HepG2 (cell line): ENCODE measurements around the gene STOM. TPM values are rescaled to one million over a fixed set of nuclear protein-coding genes. Genes with fewer than 3 reads are reported as not detected.

ENCODE experiments used
- ATAC-seq: fragments of 200-7000 bp; cut with Tn5 transposase; 3 replicates; pipeline ENCODE4 v1.9.1; 2020; ENCODE audit warnings: mild to moderate bottlenecking, moderate library complexity
- BruUV-seq: library from RNA; stranded (reverse); fragments of 400-500 nt; replicated peaks from 2 replicates; lab custom pipeline; 2021; lab: Mats Ljungman, UMichigan
- CTCF ChIA-PET: fragments of 300-600 bp; formaldehyde crosslinking; extraction: SDS; loops from one replicate; lab custom pipeline; 2021; ENCODE audit warnings: low total read pairs, inconsistent platforms, low intra/inter-chr PET ratio; lab: Yijun Ruan, JAX
- POLR2A ChIA-PET: fragments of 350-600 bp; sonication (Branson Sonifier 250); formaldehyde crosslinking; loops from one replicate; lab custom pipeline; 2020; ENCODE audit warnings: antibody characterized with exemption, inconsistent platforms; lab: Yijun Ruan, JAX
- DNase-seq: peaks from one replicate; pipeline ENCODE4 v3.0.0-alpha.2; 2015; ENCODE audit warnings: low spot score
- FAIRE-seq: peaks from 3 replicates; lab custom pipeline; 2011; peaks lifted over from hg19 to GRCh38; lab: Jason Lieb, UNC
- H2AFZ ChIP-seq: one replicate; pipeline ENCODE4 v1.6.1; 2011; ENCODE audit warnings: low read length, inconsistent platforms
- H3K27ac ChIP-seq: fragments of 300-600 bp; 3 replicates; pipeline ENCODE4 v1.8.0; 2011; ENCODE audit warnings: mixed run types, mild to moderate bottlenecking, mixed read lengths, low read length, inconsistent platforms; ENCODE audit not compliant: insufficient read depth; ENCODE audit errors: extremely low read length
- H3K27me3 ChIP-seq, 2 experiments: fragments of 200-600 bp in 1 of 2; 2 replicates in 1 of 2; 3 replicates in 1 of 2; pipeline versions ENCODE4 v1.6.0 to v1.8.0; 2011; ENCODE audit warnings: low read length in 2 of 2, mild to moderate bottlenecking in 2 of 2, moderate library complexity in 2 of 2, inconsistent platforms in 1 of 2; ENCODE audit not compliant: insufficient read depth in 2 of 2, control insufficient read depth in 1 of 2
- H3K36me3 ChIP-seq, 2 experiments: fragments of 200-600 bp in 1 of 2; replicated peaks in 1 of 2; 2 replicates in 1 of 2; 3 replicates in 1 of 2; pipeline versions ENCODE4 v1.5.1 to v1.8.0; 2011; ENCODE audit warnings: low read length in 2 of 2, inconsistent platforms in 1 of 2; ENCODE audit not compliant: insufficient read depth in 2 of 2, control insufficient read depth in 1 of 2
- H3K4me1 ChIP-seq: 2 replicates; pipeline ENCODE4 v1.5.1; 2012; ENCODE audit warnings: low read length, inconsistent platforms; ENCODE audit not compliant: insufficient read depth
- H3K4me2 ChIP-seq: 2 replicates; pipeline ENCODE4 v1.6.0; 2011; ENCODE audit warnings: low read depth, low read length, inconsistent platforms
- H3K4me3 ChIP-seq, 3 experiments: fragments of 200-600 bp in 1 of 3; sonication (generic), shearing (Covaris generic) in 1 of 3; replicated peaks in 1 of 3; 2 replicates each; pipeline ENCODE4 v1.5.1; 2011 to 2016; ENCODE audit warnings: low read length in 3 of 3, inconsistent platforms in 2 of 3, low read depth in 2 of 3, mild to moderate bottlenecking in 2 of 3, control low read depth in 1 of 3, mixed read lengths in 1 of 3; ENCODE audit not compliant: insufficient read depth in 1 of 3
- H3K79me2 ChIP-seq: one replicate; pipeline ENCODE4 v1.6.1; 2011; ENCODE audit warnings: low read length, inconsistent platforms; ENCODE audit not compliant: insufficient read depth
- H3K9ac ChIP-seq: 2 replicates; pipeline ENCODE4 v1.6.0; 2011; ENCODE audit warnings: mild to moderate bottlenecking, low read depth, low read length, inconsistent platforms; ENCODE audit not compliant: insufficient read depth
- H3K9me3 ChIP-seq: 2 replicates; pipeline ENCODE4 v1.5.1; 2012; ENCODE audit warnings: mild to moderate bottlenecking, low read length
- H4K20me1 ChIP-seq: 2 replicates; pipeline ENCODE4 v1.6.0; 2011; ENCODE audit warnings: inconsistent platforms, mild to moderate bottlenecking, low read length, moderate library complexity; ENCODE audit not compliant: insufficient read depth
- JARID2 ChIP-seq: sonication (generic); formaldehyde crosslinking; IDR thresholded peaks from 2 replicates; pipeline ENCODE4 v1.8.1; 2023; ENCODE audit warnings: missing genetic modification reagents, inconsistent platforms; ENCODE audit not compliant: insufficient replicate concordance
- KAT2B ChIP-seq: fragments of 150-350 bp; IDR thresholded peaks from 2 replicates; pipeline ENCODE4 v1.6.1; 2014; ENCODE audit warnings: low read depth, low read length, borderline replicate concordance
- RXRB ChIP-seq: IDR thresholded peaks from 2 replicates; pipeline ENCODE4 v1.6.1; 2016; ENCODE audit warnings: borderline replicate concordance, missing genetic modification reagents, missing compliant biosample characterization
- ZNF20 ChIP-seq: sonication (generic); formaldehyde crosslinking; IDR thresholded peaks from 2 replicates; pipeline ENCODE4 v1.4.0; 2020; ENCODE audit warnings: mild to moderate bottlenecking, moderate library complexity, missing genetic modification reagents
- ZNF33B ChIP-seq: sonication (generic); formaldehyde crosslinking; IDR thresholded peaks from 2 replicates; pipeline ENCODE4 v1.5.1; 2020; ENCODE audit warnings: mild to moderate bottlenecking, missing genetic modification reagents
- ZNF713 ChIP-seq: sonication (generic); formaldehyde crosslinking; IDR thresholded peaks from 2 replicates; pipeline ENCODE4 v1.4.0; 2020; ENCODE audit warnings: mild to moderate bottlenecking, missing genetic modification reagents
- ZNF850 ChIP-seq: sonication (generic); formaldehyde crosslinking; conservative IDR thresholded peaks from 2 replicates; pipeline ENCODE4 v1.9.0; 2021; ENCODE audit warnings: mild to moderate bottlenecking, missing genetic modification reagents
- WGBS: methylation state at CpG from one replicate; pipeline ENCODE4 v1.1.6; 2017; ENCODE audit warnings: low lambda C conversion rate; 5-methylcytosine and 5-hydroxymethylcytosine counted together
- in situ Hi-C: cut with HindIII; loops from 2 replicates; pipeline ENCODE4 v1.10.0; 2017; ENCODE audit warnings: low pct_unique_long_range_greater_than_20kb; ENCODE audit not compliant: extremely low pct_ligation_motif_present
- intact Hi-C: fragments of 100-400 bp; cut with micrococcal nuclease; formaldehyde crosslinking; loops from one replicate; pipeline ENCODE4 v1.10.0; 2022; ENCODE audit not compliant: unreplicated experiment
- polyA plus RNA-seq, 8 experiments: library from polyadenylated mRNA; depleted of rRNA in 3 of 8; stranded (reverse) in 7 of 8; unstranded in 1 of 8; fragments of >200 nt; fragmentation: Illumina TruSeq in 4 of 8; extraction: Trizol in 4 of 8; gene quantifications; 2 replicates each; pipeline versions ENCODE4 v1.2.1 to v1.2.3, GENCODE V29; 2011 to 2016; ENCODE audit warnings: low read depth in 4 of 8, missing spikeins in 1 of 8, mixed read lengths in 1 of 8; ENCODE audit not compliant: insufficient read depth in 1 of 8
- total RNA-seq, 5 experiments: library from RNA; depleted of rRNA; stranded (reverse); fragments of >200 nt; fragmentation: Illumina TruSeq; extraction: Trizol; gene quantifications; 2 replicates each; pipeline ENCODE4 v1.2.3, GENCODE V29; 2016; ENCODE audit warnings: low read depth in 1 of 5
- TF ChIP-seq, protein P1 (sequence below), 2 experiments: fragments of 450-650 bp in 1 of 2; sonication (generic) in 1 of 2; formaldehyde crosslinking; IDR thresholded peaks; 2 replicates each; pipeline versions ENCODE4 v1.5.0 to v1.8.0; 2020 to 2022; ENCODE audit warnings: mild to moderate bottlenecking in 1 of 2, missing genetic modification reagents in 1 of 2

Gene STOM
- total and polyA plus RNA-seq, 2 of the 13 experiments (the other 11 are each of a cell fraction or from before 2014, with no cell fraction given): 43.6 to 165 TPM

GRCh38 chr9:121386442-121387175, 16.6 kb upstream of the STOM start:
- Histone ChIP-seq H3K4me3 (no peak overlapping the region), H3K9me3 (no peaks in the 10 kb centered on the region), H2AFZ (no peak overlapping the region), H3K27me3 (peaks cover 1 to 4% of the 10 kb centered on the region in 2 experiments; a peak in 3 of 5 replicates), H3K4me1 (peaks cover 2% of the 10 kb centered on the region; the same call in 1 of the 2 replicates), H3K9ac (no peak overlapping the region), H3K36me3 (no peaks in the 10 kb centered on the region), H3K27ac (no peak overlapping the region), H3K4me2 (no peak overlapping the region), H3K79me2 (no peaks in the 10 kb centered on the region), H4K20me1 (no peaks in the 10 kb centered on the region)
- in situ Hi-C loops: loop anchor here (10.0 kb wide), 1 partner anchor 58 kb away; no protein-coding TSS in a partner anchor
- FAIRE-seq: no peak
- 25% methylated on average over 2 of the region's 2 CpGs for WGBS
- no TSS peak for BruUV-seq
- intact Hi-C loops: no loop called here
- no peak for DNase-seq
- POLR2A ChIA-PET: no interaction called here
- TF ChIP-seq KAT2B (no peak), JARID2 (CRISPR knock-in tag) (no peak), ZNF850 (CRISPR knock-in tag) (no peak), ZNF33B (CRISPR knock-in tag) (no peak), ZNF20 (CRISPR knock-in tag) (no peak), ZNF713 (no peak), RXRB (CRISPR knock-in tag) (no peak)
- TF ChIP-seq, protein P1, sequence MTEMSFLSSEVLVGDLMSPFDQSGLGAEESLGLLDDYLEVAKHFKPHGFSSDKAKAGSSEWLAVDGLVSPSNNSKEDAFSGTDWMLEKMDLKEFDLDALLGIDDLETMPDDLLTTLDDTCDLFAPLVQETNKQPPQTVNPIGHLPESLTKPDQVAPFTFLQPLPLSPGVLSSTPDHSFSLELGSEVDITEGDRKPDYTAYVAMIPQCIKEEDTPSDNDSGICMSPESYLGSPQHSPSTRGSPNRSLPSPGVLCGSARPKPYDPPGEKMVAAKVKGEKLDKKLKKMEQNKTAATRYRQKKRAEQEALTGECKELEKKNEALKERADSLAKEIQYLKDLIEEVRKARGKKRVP (CRISPR knock-in tag; IDR thresholded peaks at IDR 0.05): no peak
- ATAC-seq: no peak
- CTCF ChIA-PET: no interaction called here
